Neuronal stem cell (in vitro differentiated cells): ENCODE results near the gene DUSP18.
"Not testable (repeated sequence)": the region's sequence is repeated elsewhere in the genome, so short reads cannot be mapped to it uniquely, and the experiment has no call there.

Experiments
- DNase-seq: peaks from one replicate; pipeline ENCODE4 v3.0.0-alpha.2; 2013; ENCODE audit warnings: low spot score
- H2AFZ ChIP-seq: one replicate; pipeline ENCODE4 v1.6.1; 2013; ENCODE audit warnings: mild to moderate bottlenecking, low read length, inconsistent platforms
- H2AK5ac ChIP-seq: 2 replicates; pipeline ENCODE4 v1.6.1; 2013; ENCODE audit warnings: low read depth, mild to moderate bottlenecking, inconsistent platforms, low read length, moderate library complexity, mixed read lengths
- H2BK120ac ChIP-seq: 2 replicates; pipeline ENCODE4 v1.6.1; 2013; ENCODE audit warnings: low read depth, mild to moderate bottlenecking, inconsistent platforms, low read length, moderate library complexity, mixed read lengths
- H2BK12ac ChIP-seq: one replicate; pipeline ENCODE4 v1.6.1; 2013; ENCODE audit warnings: low read length, inconsistent platforms
- H2BK15ac ChIP-seq: 2 replicates; pipeline ENCODE4 v1.6.1; 2013; ENCODE audit warnings: mild to moderate bottlenecking, low read length, inconsistent platforms, mixed read lengths
- H2BK5ac ChIP-seq: one replicate; pipeline ENCODE4 v1.6.1; 2013; ENCODE audit warnings: inconsistent platforms, mild to moderate bottlenecking, low read length, moderate library complexity
- H3K14ac ChIP-seq: one replicate; pipeline ENCODE4 v1.6.1; 2013; ENCODE audit warnings: low read length, inconsistent platforms
- H3K18ac ChIP-seq: 2 replicates; pipeline ENCODE4 v1.6.1; 2013; ENCODE audit warnings: low read length, inconsistent platforms
- H3K23ac ChIP-seq: 2 replicates; pipeline ENCODE4 v1.6.1; 2013; ENCODE audit warnings: low read depth, mild to moderate bottlenecking, mixed read lengths, low read length, inconsistent platforms; ENCODE audit not compliant: poor library complexity
- H3K27ac ChIP-seq: replicated peaks from 3 replicates; pipeline ENCODE4 v1.5.1; 2013; ENCODE audit warnings: low read length, inconsistent platforms
- H3K27me3 ChIP-seq, 3 experiments: 2 replicates each; pipeline ENCODE4 v1.6.1; 2013; ENCODE audit warnings: low read length in 3 of 3, mild to moderate bottlenecking in 2 of 3, inconsistent platforms in 1 of 3, low read depth in 1 of 3, mixed read lengths in 1 of 3, moderate library complexity in 1 of 3; ENCODE audit not compliant: control insufficient read depth in 3 of 3, insufficient read depth in 3 of 3
- H3K36me3 ChIP-seq, 2 donors: replicated peaks in 1 of 2; 2 replicates each; pipeline ENCODE4 v1.6.1; 2013; ENCODE audit warnings: low read length in 2 of 2; ENCODE audit not compliant: control insufficient read depth in 2 of 2, insufficient read depth in 2 of 2
- H3K4ac ChIP-seq: 2 replicates; pipeline ENCODE4 v1.6.1; 2013; ENCODE audit warnings: inconsistent platforms, mild to moderate bottlenecking, low read length, moderate library complexity
- H3K4me1 ChIP-seq, 2 donors: 1 replicate in 1 of 2; 2 replicates in 1 of 2; pipeline ENCODE4 v1.6.1; 2013; ENCODE audit warnings: low read length in 2 of 2, low read depth in 1 of 2; ENCODE audit not compliant: control insufficient read depth in 2 of 2, insufficient read depth in 1 of 2
- H3K4me2 ChIP-seq: one replicate; pipeline ENCODE4 v1.6.1; 2013; ENCODE audit warnings: mild to moderate bottlenecking, low read length, inconsistent platforms; ENCODE audit not compliant: insufficient read depth, poor library complexity, severe bottlenecking
- H3K4me3 ChIP-seq, 2 donors: 2 replicates each; pipeline ENCODE4 v1.5.1; 2013; ENCODE audit warnings: low read length in 2 of 2, mild to moderate bottlenecking in 2 of 2, inconsistent platforms in 1 of 2, moderate library complexity in 1 of 2
- H3K79me1 ChIP-seq: one replicate; pipeline ENCODE4 v1.6.1; 2013; ENCODE audit warnings: low read depth, mild to moderate bottlenecking, inconsistent platforms, low read length, moderate library complexity
- H3K9ac ChIP-seq: one replicate; pipeline ENCODE4 v1.6.1; 2013; ENCODE audit warnings: mild to moderate bottlenecking, low read depth, low read length, inconsistent platforms; ENCODE audit not compliant: poor library complexity
- H3K9me3 ChIP-seq, 2 donors: replicated peaks in 1 of 2; 2 replicates each; pipeline versions ENCODE3 to v1.6.1; 2013; ENCODE audit warnings: low read length in 2 of 2, mild to moderate bottlenecking in 2 of 2, inconsistent platforms in 1 of 2, low read depth in 1 of 2, mixed read lengths in 1 of 2, moderate library complexity in 1 of 2; ENCODE audit not compliant: control insufficient read depth in 2 of 2, insufficient read depth in 1 of 2
- H4K8ac ChIP-seq: one replicate; pipeline ENCODE4 v1.6.1; 2013; ENCODE audit warnings: low read depth, mild to moderate bottlenecking, inconsistent platforms, low read length, moderate library complexity
- H4K91ac ChIP-seq: one replicate; pipeline ENCODE4 v1.6.1; 2013; ENCODE audit warnings: low read length, low read depth, mild to moderate bottlenecking, inconsistent platforms; ENCODE audit not compliant: poor library complexity
- WGBS, 2 donors: extraction: QIAGEN DNeasy Blood & Tissue Kit; methylation state at CpG; one replicate each; pipeline ENCODE4 v1.1.7; 2013; ENCODE audit warnings: missing lambda C conversion rate in 2 of 2, mixed read lengths in 1 of 2; ENCODE audit not compliant: insufficient read length in 2 of 2, insufficient replicate concordance in 1 of 2; ENCODE audit errors: extremely low coverage in 2 of 2; 5-methylcytosine and 5-hydroxymethylcytosine counted together

DUSP18 gene

DNA sequence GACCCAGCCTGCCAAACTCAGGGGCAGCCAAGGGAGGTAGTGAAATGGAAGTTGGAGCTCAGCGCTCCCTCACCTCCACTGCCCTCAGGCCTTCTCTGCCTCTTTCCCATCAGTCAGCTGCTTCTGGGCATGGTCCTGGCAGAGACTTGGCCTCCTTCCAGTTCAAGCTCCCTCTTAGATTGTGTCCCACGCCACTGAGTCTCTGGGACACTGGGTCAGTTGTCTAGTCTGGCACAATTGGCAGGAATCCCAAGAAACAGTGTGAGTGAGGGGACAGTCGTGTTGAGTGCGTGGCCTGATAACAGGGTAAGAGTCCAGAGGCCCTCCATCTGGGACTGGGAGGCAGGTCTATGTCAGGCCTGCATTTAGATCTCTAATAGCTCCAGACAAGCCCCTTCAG lies 39.2 kb downstream of the DUSP18 start:
- H3K4ac ChIP-seq = no peak overlapping the region
- no peak overlapping the region for H4K91ac ChIP-seq

GRCh38 chr22:30627471-30627870 lies 40.2 kb downstream of the DUSP18 start:
- H2AFZ ChIP-seq = no peak overlapping the region
- no peaks in the 10 kb centered on the region for H3K79me1 ChIP-seq
- H4K8ac ChIP-seq = no peak overlapping the region
- H3K27ac ChIP-seq = no peak overlapping the region
- DNase-seq = no peak
- H3K18ac ChIP-seq = no peak overlapping the region
- no peak overlapping the region for H3K14ac ChIP-seq
- H3K23ac ChIP-seq = no peak overlapping the region
- H2BK120ac ChIP-seq = no peak overlapping the region
- H3K36me3 ChIP-seq = peaks cover 11 to 36% of the 10 kb centered on the region in 2 donors
- peak overlapping the region in 1 of 2 donors; percentile 28 for H3K4me3 ChIP-seq
- no CpG with 5 or more reads among the region's 5 CpGs for WGBS, 2 donors
- no peaks in the 10 kb centered on the region for H3K9me3 ChIP-seq
- no peak overlapping the region for H2AK5ac ChIP-seq
- no peaks in the 10 kb centered on the region for H3K27me3 ChIP-seq
- H2BK5ac ChIP-seq = no peak overlapping the region
- H4K91ac ChIP-seq = no peak overlapping the region
- no peaks in the 10 kb centered on the region for H3K4me1 ChIP-seq
- no peak overlapping the region for H3K9ac ChIP-seq
- H2BK12ac ChIP-seq = no peak overlapping the region
- H3K4me2 ChIP-seq = no peak overlapping the region
- no peak overlapping the region for H2BK15ac ChIP-seq
- H3K4ac ChIP-seq = no peak overlapping the region

More for the DNA sequence above, 39.2 kb downstream of the DUSP18 start:
- no peak overlapping the region for H2BK15ac ChIP-seq
- H3K14ac ChIP-seq = no peak overlapping the region
- no peak overlapping the region for H3K9ac ChIP-seq
- DNase-seq = no peak
- H2BK5ac ChIP-seq = no peak overlapping the region
- H3K4me3 ChIP-seq = no peak overlapping the region
- no peak overlapping the region for H2AK5ac ChIP-seq
- no peak overlapping the region for H2AFZ ChIP-seq
- no peak overlapping the region for H2BK120ac ChIP-seq
- H3K27me3 ChIP-seq = no peaks in the 10 kb centered on the region
- no peaks in the 10 kb centered on the region for H3K9me3 ChIP-seq
- H3K36me3 ChIP-seq = peaks cover 9 to 27% of the 10 kb centered on the region in 2 donors
- no peak overlapping the region for H4K8ac ChIP-seq
- no CpG with 5 or more reads among the region's 4 CpGs for WGBS, 2 donors
- no peak overlapping the region for H3K23ac ChIP-seq
- no peaks in the 10 kb centered on the region for H3K4me1 ChIP-seq
- H3K79me1 ChIP-seq = no peaks in the 10 kb centered on the region
- no peak overlapping the region for H3K4me2 ChIP-seq
- H3K18ac ChIP-seq = peak overlapping the region; percentile 58
- H2BK12ac ChIP-seq = no peak overlapping the region
- H3K27ac ChIP-seq = no peak overlapping the region

DNA sequence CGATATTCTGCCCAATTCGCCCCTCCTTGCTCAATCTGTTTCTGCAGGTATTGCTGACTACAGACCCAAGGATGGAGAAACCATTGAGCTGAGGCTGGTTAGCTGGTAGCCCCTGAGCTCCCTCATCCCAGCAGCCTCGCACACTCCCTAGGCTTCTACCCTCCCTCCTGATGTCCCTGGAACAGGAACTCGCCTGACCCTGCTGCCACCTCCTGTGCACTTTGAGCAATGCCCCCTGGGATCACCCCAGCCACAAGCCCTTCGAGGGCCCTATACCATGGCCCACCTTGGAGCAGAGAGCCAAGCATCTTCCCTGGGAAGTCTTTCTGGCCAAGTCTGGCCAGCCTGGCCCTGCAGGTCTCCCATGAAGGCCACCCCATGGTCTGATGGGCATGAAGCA lies 41.3 kb downstream of the DUSP18 start:
- Histone ChIP-seq H2BK5ac (no peak overlapping the region), H3K27me3 (no peaks in the 10 kb centered on the region), H2BK15ac (no peak overlapping the region), H3K14ac (no peak overlapping the region), H4K8ac (no peak overlapping the region), H3K4ac (no peak overlapping the region), H3K4me1 (no peaks in the 10 kb centered on the region), H3K18ac (no peak overlapping the region), H2BK120ac (no peak overlapping the region), H3K27ac (no peak overlapping the region), H2AK5ac (no peak overlapping the region), H3K79me1 (no peaks in the 10 kb centered on the region), H3K23ac (no peak overlapping the region), H3K9ac (no peak overlapping the region), H3K4me2 (no peak overlapping the region), H2BK12ac (no peak overlapping the region), H3K4me3 (no peak overlapping the region), H3K36me3 (peaks cover 16 to 46% of the 10 kb centered on the region in 2 donors), H3K9me3 (no peaks in the 10 kb centered on the region), H2AFZ (no peak overlapping the region), H4K91ac (no peak overlapping the region)
- no peak for DNase-seq
- WGBS, 2 donors = no CpG with 5 or more reads among the region's 5 CpGs

DNA sequence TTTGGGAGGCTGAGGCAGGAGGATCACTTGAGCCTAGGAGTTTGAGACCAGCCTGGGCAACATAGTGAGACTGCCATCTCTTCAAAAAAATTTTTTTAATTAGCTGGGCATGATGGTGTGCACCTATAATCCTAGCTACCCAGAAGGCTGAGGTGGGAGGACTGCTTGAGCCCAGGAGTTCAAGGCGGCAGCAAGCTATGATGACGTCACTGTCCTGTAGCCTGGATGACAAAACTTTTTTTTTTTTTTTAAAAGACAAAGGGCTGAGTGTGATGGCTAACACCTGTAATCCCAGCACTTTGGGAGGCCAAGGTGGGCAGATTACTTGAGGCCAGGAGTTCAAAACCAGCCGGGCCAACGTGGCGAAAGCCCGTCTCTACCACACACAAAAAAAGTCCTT lies 47.8 kb downstream of the DUSP18 start:
- not testable (repeated sequence) for H3K4me1 ChIP-seq, H3K18ac ChIP-seq, H2AFZ ChIP-seq, H3K9ac ChIP-seq, H2BK12ac ChIP-seq, DNase-seq, H3K4ac ChIP-seq, H2BK5ac ChIP-seq, H3K14ac ChIP-seq, H3K23ac ChIP-seq, H2AK5ac ChIP-seq, H4K8ac ChIP-seq, H2BK120ac ChIP-seq, H3K79me1 ChIP-seq, H3K9me3 ChIP-seq, H3K4me2 ChIP-seq, H2BK15ac ChIP-seq, H3K27ac ChIP-seq, H3K4me3 ChIP-seq, H3K27me3 ChIP-seq, H4K91ac ChIP-seq
- WGBS, 2 donors = no CpG with 5 or more reads among the region's 6 CpGs
- H3K36me3 ChIP-seq = peaks cover 46 to 91% of the 10 kb centered on the region in 2 donors
